Mucosa of rectum (tissue), 2 donors: ENCODE measurements around the gene VPS11.

Experiments used
- H3K27ac ChIP-seq, 2 donors: one replicate each; pipeline ENCODE4 v1.7.0; 2013; ENCODE audit warnings: inconsistent platforms in 2 of 2, low read depth in 2 of 2, low read length in 2 of 2
- H3K27me3 ChIP-seq, 2 donors: one replicate each; pipeline ENCODE4 v1.7.0; 2013; ENCODE audit warnings: low read length in 2 of 2; ENCODE audit not compliant: control insufficient read depth in 2 of 2, insufficient read depth in 2 of 2
- H3K36me3 ChIP-seq, 2 donors: one replicate each; pipeline ENCODE4 v1.7.0; 2013; ENCODE audit warnings: low read length in 2 of 2; ENCODE audit not compliant: control insufficient read depth in 2 of 2, insufficient read depth in 2 of 2
- H3K4me1 ChIP-seq, 2 donors: one replicate each; pipeline ENCODE4 v1.7.0; 2013; ENCODE audit warnings: low read length in 2 of 2, mild to moderate bottlenecking in 1 of 2; ENCODE audit not compliant: control insufficient read depth in 2 of 2, insufficient read depth in 2 of 2
- H3K4me3 ChIP-seq, 2 donors: one replicate each; pipeline ENCODE4 v1.7.0; 2013; ENCODE audit warnings: low read length in 2 of 2
- H3K9ac ChIP-seq, 2 donors: one replicate each; pipeline ENCODE4 v1.7.0; 2013; ENCODE audit warnings: low read length in 2 of 2, low read depth in 1 of 2, mild to moderate bottlenecking in 1 of 2
- H3K9me3 ChIP-seq, 2 donors: one replicate each; pipeline ENCODE4 v1.7.0; 2013; ENCODE audit warnings: low read length in 2 of 2; ENCODE audit not compliant: control insufficient read depth in 2 of 2
- donor health status: healthy.
- donor health status: Normal muscosa, but diverticular disease.

The VPS11 gene

GRCh38 chr11:119108857-119109221 lies 41.2 kb downstream of the VPS11 start:
- H3K27me3 ChIP-seq = no peaks in the 10 kb centered on the region
- peak overlapping the region; percentile 78 to 79 for H3K27ac ChIP-seq
- peak overlapping the region; percentile 80 to 89 for H3K4me3 ChIP-seq
- H3K4me1 ChIP-seq = peaks cover 15 to 26% of the 10 kb centered on the region in 2 donors
- peaks cover 28 to 37% of the 10 kb centered on the region in 2 donors for H3K36me3 ChIP-seq
- H3K9ac ChIP-seq = no peak overlapping the region
- no peaks in the 10 kb centered on the region for H3K9me3 ChIP-seq

GRCh38 chr11:119109843-119110242 lies 42.2 kb downstream of the VPS11 start:
- H3K27ac ChIP-seq = no peak overlapping the region
- peaks cover 34 to 43% of the 10 kb centered on the region in 2 donors for H3K36me3 ChIP-seq
- no peaks in the 10 kb centered on the region for H3K27me3 ChIP-seq
- H3K9ac ChIP-seq = peak overlapping the region in 1 of 2 donors; percentile 6
- H3K9me3 ChIP-seq = no peaks in the 10 kb centered on the region
- peak overlapping the region in 1 of 2 donors; percentile 13 for H3K4me3 ChIP-seq
- peaks cover 15 to 26% of the 10 kb centered on the region in 2 donors for H3K4me1 ChIP-seq

GRCh38 chr11:119110439-119110838 lies 42.8 kb downstream of the VPS11 start:
- Histone ChIP-seq H3K27ac (no peak overlapping the region), H3K9ac (no peak overlapping the region), H3K4me3 (no peak overlapping the region), H3K27me3 (no peaks in the 10 kb centered on the region), H3K4me1 (peaks cover 15 to 26% of the 10 kb centered on the region in 2 donors), H3K9me3 (no peaks in the 10 kb centered on the region), H3K36me3 (peaks cover 37 to 45% of the 10 kb centered on the region in 2 donors)

- Histone ChIP-seq H3K27me3 (no peaks in the 10 kb centered on the region), H3K9me3 (no peaks in the 10 kb centered on the region), H3K27ac (no peak overlapping the region), H3K4me1 (peaks cover 11 to 22% of the 10 kb centered on the region in 2 donors), H3K9ac (no peak overlapping the region), H3K4me3 (no peak overlapping the region), H3K36me3 (peaks cover 43 to 51% of the 10 kb centered on the region in 2 donors)
Observed at GRCh38 chr11:119111361-119111925, 43.8 kb downstream of the VPS11 start.

- Histone ChIP-seq H3K36me3 (peaks cover 43 to 56% of the 10 kb centered on the region in 2 donors), H3K27me3 (no peaks in the 10 kb centered on the region), H3K9ac (no peak overlapping the region), H3K27ac (no peak overlapping the region), H3K4me1 (peaks cover 9 to 17% of the 10 kb centered on the region in 2 donors), H3K9me3 (no peaks in the 10 kb centered on the region), H3K4me3 (no peak overlapping the region)
Observed at GRCh38 chr11:119112314-119113020, 44.8 kb downstream of the VPS11 start.

GRCh38 chr11:119113716-119114115 lies 46.1 kb downstream of the VPS11 start:
- no peaks in the 10 kb centered on the region for H3K9me3 ChIP-seq

GRCh38 chr11:119114351-119114750 lies 46.7 kb downstream of the VPS11 start:
- H3K9me3 ChIP-seq = no peaks in the 10 kb centered on the region
- no peaks in the 10 kb centered on the region for H3K27me3 ChIP-seq
- peaks cover 2 to 4% of the 10 kb centered on the region in 2 donors for H3K4me1 ChIP-seq
- H3K4me3 ChIP-seq = no peak overlapping the region
- H3K27ac ChIP-seq = no peak overlapping the region
- H3K36me3 ChIP-seq = peaks cover 41 to 59% of the 10 kb centered on the region in 2 donors
- H3K9ac ChIP-seq = no peak overlapping the region

More at GRCh38 chr11:119113716-119114115, 46.1 kb downstream of the VPS11 start:
- Histone ChIP-seq H3K27ac (no peak overlapping the region), H3K9ac (no peak overlapping the region), H3K4me1 (peaks cover 8 to 9% of the 10 kb centered on the region in 2 donors), H3K36me3 (peaks cover 43 to 59% of the 10 kb centered on the region in 2 donors), H3K4me3 (no peak overlapping the region), H3K27me3 (no peaks in the 10 kb centered on the region)

- H3K4me1 ChIP-seq = peaks cover 3 to 5% of the 10 kb centered on the region in 2 donors
- no peak overlapping the region for H3K9ac ChIP-seq
- no peak overlapping the region for H3K4me3 ChIP-seq
- H3K27me3 ChIP-seq = no peaks in the 10 kb centered on the region
- no peaks in the 10 kb centered on the region for H3K9me3 ChIP-seq
- H3K27ac ChIP-seq = peak overlapping the region; percentile 37 to 71
- peaks cover 40 to 49% of the 10 kb centered on the region in 2 donors for H3K36me3 ChIP-seq
Observed at GRCh38 chr11:119115484-119116234, 48.0 kb downstream of the VPS11 start.

GRCh38 chr11:119116235-119116594 lies 48.6 kb downstream of the VPS11 start:
- peaks cover 34 to 43% of the 10 kb centered on the region in 2 donors for H3K36me3 ChIP-seq
- peaks cover 6 to 9% of the 10 kb centered on the region in 2 donors for H3K4me1 ChIP-seq
- no peak overlapping the region for H3K4me3 ChIP-seq
- H3K9ac ChIP-seq = no peak overlapping the region
- peak overlapping the region; percentile 37 to 71 for H3K27ac ChIP-seq
- H3K27me3 ChIP-seq = no peaks in the 10 kb centered on the region
- H3K9me3 ChIP-seq = no peaks in the 10 kb centered on the region

- peaks cover 30 to 40% of the 10 kb centered on the region in 2 donors for H3K36me3 ChIP-seq
- H3K27ac ChIP-seq = peak overlapping the region in 1 of 2 donors; percentile 71
- H3K27me3 ChIP-seq = no peaks in the 10 kb centered on the region
- H3K4me1 ChIP-seq = peaks cover 6 to 9% of the 10 kb centered on the region in 2 donors
- H3K4me3 ChIP-seq = no peak overlapping the region
- no peaks in the 10 kb centered on the region for H3K9me3 ChIP-seq
- H3K9ac ChIP-seq = no peak overlapping the region
Observed at GRCh38 chr11:119116601-119117000, 49.0 kb downstream of the VPS11 start.
